ENCODE data around the gene TNFRSF25. TPM values are rescaled to one million over a fixed set of nuclear protein-coding genes. Genes with fewer than 3 reads are reported as not detected.

Gene TNFRSF25
- total and polyA plus RNA-seq, 9 of the 15 experiments (the other 6 are each of a cell fraction or from before 2014, with no cell fraction given) = 0.24 to 0.49 TPM; not detected in 7

DNA sequence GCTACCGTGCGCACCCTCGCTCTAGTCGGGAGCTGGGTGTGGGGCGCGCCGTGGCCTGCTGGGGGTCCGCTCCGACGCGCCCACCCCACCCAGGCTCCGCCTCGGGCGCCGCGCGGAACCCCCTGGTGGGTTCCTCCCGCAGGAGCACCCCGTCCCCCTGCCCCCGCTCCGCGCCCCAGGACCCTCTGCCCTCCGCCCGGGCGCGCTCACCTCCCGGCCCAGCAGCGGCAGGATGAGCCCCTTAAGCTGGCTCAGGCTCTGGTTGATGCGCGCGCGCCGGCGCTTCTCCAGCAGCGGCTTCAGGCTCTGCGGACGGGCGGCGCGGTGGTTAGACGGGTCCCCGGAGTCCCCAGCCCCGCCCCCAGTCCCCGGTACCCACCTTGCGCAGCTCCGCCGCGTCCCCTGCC is 46.6 kb downstream of the TNFRSF25 start:
- ATAC-seq (no peak), FAIRE-seq (no peak), DNase-seq (ENCODE audit: extremely low read depth in 1 of 4, low spot score in 3 of 4) (no peak)
- no TSS peak for BruUV-seq (replicated peaks)
- Histone ChIP-seq H3K9me3 (replicated peaks; ENCODE audit: control insufficient read depth, insufficient read depth, low read depth, low read length) (no peaks in the 10 kb centered on the region), H3K4me2 (ENCODE audit: insufficient read depth, low read length) (no peak overlapping the region), H4K20me1 (replicated peaks; ENCODE audit: control insufficient read depth, insufficient read depth, low read length) (peaks cover 27% of the 10 kb centered on the region; the same call in 1 of the 2 replicates), H2AFZ (ENCODE audit: low read depth, low read length) (no peak overlapping the region), H3K36me3 (ENCODE audit: control insufficient read depth, insufficient read depth, low read length) (no peaks in the 10 kb centered on the region), H3K27me3 (ENCODE audit: control insufficient read depth in 2 of 2, insufficient read depth in 2 of 2, low read length in 2 of 2) (peaks cover 61 to 90% of the 10 kb centered on the region in 2 experiments), H3K9ac (ENCODE audit: insufficient read depth in 1 of 2, low read depth in 2 of 2, low read length in 2 of 2) (peak overlapping the region in 1 of 2 experiments; percentile 87; a peak in 1 of 4 replicates), H3K4me1 (replicated peaks in 1 of 2; ENCODE audit: control insufficient read depth in 2 of 2, insufficient read depth in 2 of 2, low read length in 2 of 2) (peaks cover 15 to 42% of the 10 kb centered on the region in 2 experiments), H3K4me3 (peak overlapping the region; percentile 15; the same call in 1 of the 2 replicates), H3K79me2 (ENCODE audit: control insufficient read depth, insufficient read depth, low read length) (no peaks in the 10 kb centered on the region), H3K9me1 (ENCODE audit: control insufficient read depth, insufficient read depth, low read length) (no peaks in the 10 kb centered on the region), H3K27ac (ENCODE audit: extremely low read depth, low read depth, low read length) (no peak overlapping the region)
- intact Hi-C loops (cut with micrococcal nuclease) = no loop called here
- POLR2A ChIA-PET = interaction anchor here (0.6 to 0.9 kb wide), 3 partner anchors 10 to 364 kb away, joined by 3 read pairs; no protein-coding TSS in a partner anchor
- 22% methylated on average over 19 of the region's 48 CpGs for WGBS (ENCODE audit: insufficient coverage, low coverage, missing lambda C conversion rate)
- CTCF ChIA-PET (ENCODE audit: low intra/inter-chr PET ratio) = no interaction called here
- in situ Hi-C loops (cut with MboI) = no loop called here
- TF ChIP-seq PCBP1 (IDR thresholded peaks at IDR 0.05; ENCODE audit: low read depth, low read length, poor library complexity, severe bottlenecking) (peak; percentile 57), ETS1 (conservative IDR thresholded peaks at IDR 0.05; ENCODE audit: control insufficient read depth, low read depth, low read length) (0 out of 2 replicates have a peak, but pooled peaks have one; percentile 32), ZNF184 (CRISPR knock-in tag; IDR thresholded peaks at IDR 0.05) (no peak), YY1 (IDR thresholded peaks at IDR 0.05; ENCODE audit: borderline replicate concordance in 1 of 3, control insufficient read depth in 1 of 3, extremely low read depth in 1 of 3, insufficient read depth in 3 of 3, insufficient read length in 1 of 3, insufficient replicate concordance in 2 of 3, low read depth in 1 of 3, low read length in 2 of 3) (no peak)
